Activated T-cell treated with anti-CD3 and anti-CD28 coated beads, Interleukin-2, amount 50 U/mL, for 48 hours (primary cell): ENCODE measurements around the gene FGF4.

Source experiments
- DNase-seq, 2 experiments: peaks; one replicate each; pipeline ENCODE4 v3.0.0-alpha.2; 2020

Gene FGF4

DNA sequence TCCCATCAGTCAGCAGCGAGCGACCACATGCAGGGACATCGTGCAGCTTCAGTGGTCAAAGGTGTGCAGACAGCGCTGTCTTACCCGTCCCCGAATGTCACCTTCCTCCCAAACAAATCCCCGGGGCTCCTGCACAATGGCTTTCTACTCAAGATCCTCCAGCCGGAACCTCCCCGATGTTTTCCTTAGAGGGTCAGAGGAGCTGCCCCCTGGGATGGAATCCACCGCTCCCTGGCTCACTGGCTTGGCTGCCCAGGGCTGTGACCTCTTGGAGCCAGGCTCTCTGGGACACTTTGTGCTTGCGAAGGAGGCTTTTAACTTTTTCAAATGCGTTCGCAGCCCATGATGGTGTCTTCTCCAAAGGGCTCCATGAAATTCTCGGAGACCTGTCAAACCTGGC, 54.0 kb downstream of the FGF4 start:
- no peak for DNase-seq
